HG03060 (cell line): ENCODE measurements around the gene AAMDC.
"Not testable (repeated sequence)": the region's sequence is repeated elsewhere in the genome, so short reads cannot be mapped to it uniquely, and the experiment has no call there.

Experiments used
- ATAC-seq: cut with Tn5 transposase; IDR thresholded peaks from one replicate; pipeline ENCODE4 v1.9.1; 2021; ENCODE audit warnings: low read depth, moderate number of reproducible peaks; ENCODE audit not compliant: unreplicated experiment

AAMDC gene

GRCh38 chr11:77883775-77884174 lies 62.8 kb downstream of the AAMDC start:
- ATAC-seq = no peak

- ATAC-seq = no peak
These were observed 63.4 kb downstream of the AAMDC start for GRCh38 chr11:77884186-77884828.

GRCh38 chr11:77884829-77885190 lies 63.9 kb downstream of the AAMDC start:
- no peak for ATAC-seq

- ATAC-seq = no peak
These were observed 65.5 kb downstream of the AAMDC start for GRCh38 chr11:77886401-77886800.

GRCh38 chr11:77889045-77889444 lies 68.1 kb downstream of the AAMDC start:
- ATAC-seq = not testable (repeated sequence)

- not testable (repeated sequence) for ATAC-seq
These were observed 69.2 kb downstream of the AAMDC start for GRCh38 chr11:77890100-77890614.

GRCh38 chr11:77890619-77891056 lies 69.7 kb downstream of the AAMDC start:
- not testable (repeated sequence) for ATAC-seq

GRCh38 chr11:77891256-77891655 lies 70.3 kb downstream of the AAMDC start:
- ATAC-seq = not testable (repeated sequence)

- not testable (repeated sequence) for ATAC-seq
These were observed 70.8 kb downstream of the AAMDC start for GRCh38 chr11:77891703-77892102.

GRCh38 chr11:77894949-77895348 lies 74.0 kb downstream of the AAMDC start:
- ATAC-seq = not testable (repeated sequence)

- no peak for ATAC-seq
These were observed 87.9 kb downstream of the AAMDC start for GRCh38 chr11:77908835-77909234.

GRCh38 chr11:77909277-77909676 lies 88.3 kb downstream of the AAMDC start:
- ATAC-seq = no peak

GRCh38 chr11:77910828-77911227 lies 89.9 kb downstream of the AAMDC start:
- ATAC-seq = not testable (repeated sequence)

- ATAC-seq = not testable (repeated sequence)
These were observed 92.8 kb downstream of the AAMDC start for GRCh38 chr11:77913608-77914306.

- not testable (repeated sequence) for ATAC-seq
These were observed 93.4 kb downstream of the AAMDC start for GRCh38 chr11:77914307-77914791.

GRCh38 chr11:77917713-77918112 lies 96.8 kb downstream of the AAMDC start:
- not testable (repeated sequence) for ATAC-seq
